Trophoblast cell (in vitro differentiated cells and primary cell): Measurements from ENCODE around the gene MOV10L1.

ENCODE experiments used
- DNase-seq, 2 donors: peaks; one replicate each; pipeline ENCODE4 v3.0.0-alpha.2; 2016
- H2AFZ ChIP-seq: 2 replicates; pipeline ENCODE4 v1.6.1; 2013; ENCODE audit warnings: low read length, moderate library complexity, mild to moderate bottlenecking; ENCODE audit not compliant: insufficient read depth, poor library complexity
- H2AK5ac ChIP-seq: 2 replicates; pipeline ENCODE4 v1.6.1; 2013; ENCODE audit warnings: mild to moderate bottlenecking, low read length
- H2BK120ac ChIP-seq: 2 replicates; pipeline ENCODE4 v1.6.1; 2013; ENCODE audit warnings: low read length, mild to moderate bottlenecking, moderate library complexity; ENCODE audit not compliant: insufficient read depth, poor library complexity
- H2BK12ac ChIP-seq: 2 replicates; pipeline ENCODE4 v1.6.1; 2013; ENCODE audit warnings: mild to moderate bottlenecking, low read length, moderate library complexity
- H2BK5ac ChIP-seq: 2 replicates; pipeline ENCODE4 v1.6.1; 2013; ENCODE audit warnings: low read length, low read depth, moderate library complexity, mild to moderate bottlenecking; ENCODE audit not compliant: poor library complexity
- H3K14ac ChIP-seq: 2 replicates; pipeline ENCODE4 v1.6.1; 2013; ENCODE audit warnings: mild to moderate bottlenecking, low read length
- H3K18ac ChIP-seq: 2 replicates; pipeline ENCODE4 v1.6.1; 2013; ENCODE audit warnings: mild to moderate bottlenecking, low read length
- H3K23ac ChIP-seq: 2 replicates; pipeline ENCODE4 v1.6.1; 2013; ENCODE audit warnings: low read length
- H3K27ac ChIP-seq: 2 replicates; pipeline ENCODE4 v1.5.1; 2013; ENCODE audit warnings: low read depth, mild to moderate bottlenecking, inconsistent platforms, low read length, moderate library complexity
- H3K27me3 ChIP-seq: 2 replicates; pipeline ENCODE4 v1.6.1; 2013; ENCODE audit warnings: inconsistent platforms, mild to moderate bottlenecking, low read length, moderate library complexity; ENCODE audit not compliant: insufficient read depth
- H3K36me3 ChIP-seq, 2 experiments: 1 replicate in 1 of 2; 2 replicates in 1 of 2; pipeline ENCODE4 v1.6.1; 2013; ENCODE audit warnings: low read length in 2 of 2, mild to moderate bottlenecking in 2 of 2, moderate library complexity in 1 of 2; ENCODE audit not compliant: insufficient read depth in 2 of 2, control insufficient read depth in 1 of 2
- H3K4ac ChIP-seq: 2 replicates; pipeline ENCODE4 v1.6.1; 2013; ENCODE audit warnings: low read depth, mild to moderate bottlenecking, low read length, moderate library complexity
- H3K4me1 ChIP-seq, 2 experiments: 1 replicate in 1 of 2; 2 replicates in 1 of 2; pipeline ENCODE4 v1.6.1; 2013; ENCODE audit warnings: low read length in 2 of 2, mild to moderate bottlenecking in 2 of 2, moderate library complexity in 1 of 2; ENCODE audit not compliant: insufficient read depth in 2 of 2, control insufficient read depth in 1 of 2
- H3K4me2 ChIP-seq: 2 replicates; pipeline ENCODE4 v1.6.1; 2013; ENCODE audit warnings: inconsistent platforms, mild to moderate bottlenecking, low read length, moderate library complexity
- H3K4me3 ChIP-seq: 2 replicates; pipeline ENCODE4 v1.5.1; 2013; ENCODE audit warnings: mild to moderate bottlenecking, low read depth, low read length, inconsistent platforms
- H3K79me1 ChIP-seq: one replicate; pipeline ENCODE4 v1.6.1; 2013; ENCODE audit warnings: low read length
- H3K79me2 ChIP-seq: 2 replicates; pipeline ENCODE4 v1.6.1; 2013; ENCODE audit warnings: low read length, mild to moderate bottlenecking; ENCODE audit not compliant: control insufficient read depth, insufficient read depth, poor library complexity
- H3K9ac ChIP-seq: 2 replicates; pipeline ENCODE4 v1.6.1; 2013; ENCODE audit warnings: mild to moderate bottlenecking, low read length
- H3K9me3 ChIP-seq: 2 replicates; pipeline ENCODE4 v1.6.1; 2013; ENCODE audit warnings: low read depth, mild to moderate bottlenecking, control low read depth, inconsistent platforms, low read length; ENCODE audit not compliant: insufficient read depth
- H4K12ac ChIP-seq: 2 replicates; pipeline ENCODE4 v1.6.1; 2013; ENCODE audit warnings: low read depth, mild to moderate bottlenecking, low read length, moderate library complexity
- H4K8ac ChIP-seq: 2 replicates; pipeline ENCODE4 v1.6.1; 2013; ENCODE audit warnings: low read depth, mild to moderate bottlenecking, low read length, moderate library complexity
- H4K91ac ChIP-seq: one replicate; pipeline ENCODE4 v1.6.1; 2013; ENCODE audit warnings: low read depth, mild to moderate bottlenecking, low read length, moderate library complexity
- WGBS: extraction: QIAGEN DNeasy Blood & Tissue Kit; methylation state at CpG from one replicate; pipeline ENCODE4 v1.1.7; 2013; ENCODE audit warnings: missing lambda C conversion rate; ENCODE audit not compliant: insufficient read length, insufficient coverage; ENCODE audit errors: extremely low coverage; 5-methylcytosine and 5-hydroxymethylcytosine counted together

Gene MOV10L1

GRCh38 chr22:50067244-50067643 lies 22.6 kb upstream of the MOV10L1 start:
- WGBS, result no CpG with 5 or more reads among the region's 8 CpGs
- Histone ChIP-seq H3K4me3 (peak overlapping the region; percentile 15), H3K4me2 (no peak overlapping the region), H3K4ac (no peak overlapping the region), H2AFZ (no peak overlapping the region), H3K79me2 (no peaks in the 10 kb centered on the region), H3K18ac (no peak overlapping the region), H3K23ac (no peak overlapping the region), H4K8ac (no peak overlapping the region), H4K91ac (no peak overlapping the region), H3K27me3 (no peaks in the 10 kb centered on the region), H4K12ac (no peak overlapping the region), H3K27ac (no peak overlapping the region), H3K36me3 (no peaks in the 10 kb centered on the region), H2BK12ac (no peak overlapping the region), H3K4me1 (no peaks in the 10 kb centered on the region), H3K14ac (no peak overlapping the region), H2AK5ac (no peak overlapping the region), H2BK120ac (no peak overlapping the region), H3K79me1 (no peaks in the 10 kb centered on the region), H3K9ac (no peak overlapping the region), H2BK5ac (no peak overlapping the region), H3K9me3 (peaks cover 3% of the 10 kb centered on the region)
- DNase-seq, result no peak

GRCh38 chr22:50068096-50068495 lies 21.7 kb upstream of the MOV10L1 start:
- Histone ChIP-seq H4K91ac (no peak overlapping the region), H3K9me3 (peaks cover 3% of the 10 kb centered on the region), H3K23ac (no peak overlapping the region), H2BK12ac (no peak overlapping the region), H2BK120ac (no peak overlapping the region), H2AFZ (no peak overlapping the region), H3K79me1 (no peaks in the 10 kb centered on the region), H3K14ac (no peak overlapping the region), H3K4me2 (no peak overlapping the region), H2AK5ac (no peak overlapping the region), H3K36me3 (no peaks in the 10 kb centered on the region), H3K79me2 (no peaks in the 10 kb centered on the region), H4K12ac (no peak overlapping the region), H2BK5ac (no peak overlapping the region), H3K4ac (no peak overlapping the region), H3K27ac (no peak overlapping the region), H3K4me3 (no peak overlapping the region), H3K9ac (no peak overlapping the region), H3K18ac (no peak overlapping the region), H3K4me1 (no peaks in the 10 kb centered on the region), H4K8ac (no peak overlapping the region), H3K27me3 (no peaks in the 10 kb centered on the region)
- no CpG with 5 or more reads among the region's 11 CpGs for WGBS
- DNase-seq, result no peak

- Histone ChIP-seq H4K8ac (no peak overlapping the region), H2BK120ac (no peak overlapping the region), H3K79me1 (no peaks in the 10 kb centered on the region), H2AK5ac (no peak overlapping the region), H3K27ac (no peak overlapping the region), H3K4ac (no peak overlapping the region), H3K9ac (no peak overlapping the region), H2BK12ac (no peak overlapping the region), H3K18ac (no peak overlapping the region), H3K23ac (no peak overlapping the region), H3K36me3 (no peaks in the 10 kb centered on the region), H3K9me3 (peaks cover 5% of the 10 kb centered on the region), H3K27me3 (no peaks in the 10 kb centered on the region), H3K4me3 (no peak overlapping the region), H3K14ac (peak overlapping the region; percentile 36), H4K91ac (no peak overlapping the region), H3K4me1 (no peaks in the 10 kb centered on the region), H4K12ac (no peak overlapping the region), H3K4me2 (no peak overlapping the region), H2BK5ac (no peak overlapping the region), H3K79me2 (no peaks in the 10 kb centered on the region), H2AFZ (no peak overlapping the region)
- no peak for DNase-seq
- WGBS, result no CpG with 5 or more reads among the region's 8 CpGs
These were observed 19.4 kb upstream of the MOV10L1 start for GRCh38 chr22:50070366-50070765.

DNA sequence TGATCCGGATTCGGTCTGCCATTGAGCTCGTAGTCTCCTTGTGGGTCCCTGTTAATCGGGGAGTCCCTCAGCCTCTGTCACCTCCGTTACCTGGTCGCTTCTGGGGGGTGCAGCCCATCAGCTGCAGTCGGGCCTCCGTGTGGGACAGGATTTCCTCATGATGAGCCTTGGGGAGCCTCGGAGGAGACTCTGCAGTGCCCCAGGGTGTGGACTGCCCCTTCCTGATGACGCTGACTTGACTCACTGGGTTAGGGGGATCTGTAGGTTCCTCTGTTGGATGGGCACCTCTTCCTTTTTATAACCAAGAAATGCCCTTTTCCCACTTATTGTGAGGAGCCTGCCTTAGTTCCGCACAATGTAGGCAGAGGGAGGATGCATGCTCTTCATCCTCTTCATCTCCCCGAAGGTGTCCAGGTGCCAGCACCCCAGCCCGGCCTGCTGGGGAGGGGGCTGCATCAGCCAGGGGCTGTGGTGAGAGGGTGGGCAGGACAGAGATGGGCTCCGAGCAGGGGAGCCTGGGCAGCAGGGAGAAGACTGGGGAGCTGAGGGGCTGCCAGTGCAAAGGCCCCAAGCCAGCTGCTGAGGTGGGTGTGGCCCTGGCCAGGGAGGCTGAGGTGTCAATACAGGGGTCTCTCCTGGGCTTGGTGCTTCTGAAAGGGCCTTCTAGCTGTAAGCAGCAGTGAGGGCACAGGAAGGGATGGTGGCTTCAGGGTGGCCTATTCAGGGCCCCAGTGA lies 18.2 kb upstream of the MOV10L1 start:
- no peak overlapping the region for H4K91ac ChIP-seq
- H3K4me2 ChIP-seq, result no peak overlapping the region
- no peak overlapping the region for H3K18ac ChIP-seq
- H3K4me3 ChIP-seq, result no peak overlapping the region
- WGBS, result no CpG with 5 or more reads among the region's 14 CpGs
- no peak overlapping the region for H2BK120ac ChIP-seq
- DNase-seq, result no peak
- peaks cover 5% of the 10 kb centered on the region for H3K9me3 ChIP-seq
- no peak overlapping the region for H2AK5ac ChIP-seq
- no peaks in the 10 kb centered on the region for H3K36me3 ChIP-seq
- no peaks in the 10 kb centered on the region for H3K79me1 ChIP-seq
- H4K12ac ChIP-seq, result no peak overlapping the region
- H2BK5ac ChIP-seq, result no peak overlapping the region
- no peaks in the 10 kb centered on the region for H3K79me2 ChIP-seq
- H3K4ac ChIP-seq, result no peak overlapping the region
- no peaks in the 10 kb centered on the region for H3K4me1 ChIP-seq
- H3K23ac ChIP-seq, result no peak overlapping the region
- H3K27me3 ChIP-seq, result no peaks in the 10 kb centered on the region
- H3K9ac ChIP-seq, result peak overlapping the region; percentile 16
- H4K8ac ChIP-seq, result no peak overlapping the region
- no peak overlapping the region for H2BK12ac ChIP-seq
- H2AFZ ChIP-seq, result no peak overlapping the region
- no peak overlapping the region for H3K27ac ChIP-seq
- no peak overlapping the region for H3K14ac ChIP-seq
